ENCODE measurements around the gene DSPP. TPM values are rescaled to one million over a fixed set of nuclear protein-coding genes. Genes with fewer than 3 reads are reported as not detected.

Gene DSPP
- total RNA-seq, 1 experiment from 2014 or later = not detected

DNA sequence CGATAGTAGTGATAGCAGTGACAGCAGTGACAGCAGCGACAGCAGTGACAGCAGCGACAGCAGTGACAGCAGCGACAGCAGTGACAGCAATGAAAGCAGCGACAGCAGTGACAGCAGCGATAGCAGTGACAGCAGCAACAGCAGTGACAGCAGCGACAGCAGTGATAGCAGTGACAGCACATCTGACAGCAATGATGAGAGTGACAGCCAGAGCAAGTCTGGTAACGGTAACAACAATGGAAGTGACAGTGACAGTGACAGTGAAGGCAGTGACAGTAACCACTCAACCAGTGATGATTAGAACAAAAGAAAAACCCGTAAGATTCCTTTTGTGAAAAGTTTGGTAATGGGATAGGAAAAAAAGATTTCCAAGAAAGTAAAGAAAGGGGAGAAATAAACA lies 7.9 kb downstream of the DSPP start:
- DNase-seq (ENCODE audit: low read depth, low spot score) = no peak
- in situ Hi-C loops (cut with HindIII; ENCODE audit: low pct_unique_long_range_greater_than_20kb, low sequenced_read_pairs) = no loop called here

DNA sequence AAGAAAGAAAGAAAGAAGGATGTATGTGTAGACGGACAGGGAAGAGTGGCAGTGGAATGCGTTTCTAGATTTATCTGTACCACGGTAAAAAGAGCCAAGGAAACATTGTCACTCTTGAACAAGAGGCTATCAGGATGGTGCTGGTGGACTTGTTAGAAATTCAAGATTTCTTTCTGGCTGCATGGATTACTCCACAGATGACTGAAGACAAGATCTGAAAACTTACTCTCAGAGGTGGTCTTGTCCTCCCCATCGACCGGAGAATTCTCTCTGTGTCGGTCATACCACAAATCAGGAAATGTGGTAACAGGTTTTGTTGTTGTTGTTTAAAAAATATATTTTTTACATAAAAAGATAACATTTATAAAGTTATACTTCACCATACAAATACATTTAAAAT lies 11.8 kb downstream of the DSPP start:
- DNase-seq (ENCODE audit: low read depth, low spot score) = no peak
- in situ Hi-C loops (cut with HindIII; ENCODE audit: low pct_unique_long_range_greater_than_20kb, low sequenced_read_pairs) = no loop called here

- DNase-seq (ENCODE audit: low read depth, low spot score) = no peak
- in situ Hi-C loops (cut with HindIII; ENCODE audit: low pct_unique_long_range_greater_than_20kb, low sequenced_read_pairs) = no loop called here
Observed at GRCh38 chr4:87620491-87620890, 12.2 kb downstream of the DSPP start.

- no peak for DNase-seq (ENCODE audit: low read depth, low spot score)
- in situ Hi-C loops (cut with HindIII; ENCODE audit: low pct_unique_long_range_greater_than_20kb, low sequenced_read_pairs) = no loop called here
Observed at GRCh38 chr4:87622303-87622702, 14.0 kb downstream of the DSPP start.

GRCh38 chr4:87624698-87625097 lies 16.4 kb downstream of the DSPP start:
- in situ Hi-C loops (cut with HindIII; ENCODE audit: low pct_unique_long_range_greater_than_20kb, low sequenced_read_pairs) = no loop called here

GRCh38 chr4:87631668-87632067 lies 23.3 kb downstream of the DSPP start:
- no peak for DNase-seq (ENCODE audit: low read depth, low spot score)
- in situ Hi-C loops (cut with HindIII; ENCODE audit: low pct_unique_long_range_greater_than_20kb, low sequenced_read_pairs) = no loop called here

More at GRCh38 chr4:87624698-87625097, 16.4 kb downstream of the DSPP start:
- no peak for DNase-seq (ENCODE audit: low read depth, low spot score)

DNA sequence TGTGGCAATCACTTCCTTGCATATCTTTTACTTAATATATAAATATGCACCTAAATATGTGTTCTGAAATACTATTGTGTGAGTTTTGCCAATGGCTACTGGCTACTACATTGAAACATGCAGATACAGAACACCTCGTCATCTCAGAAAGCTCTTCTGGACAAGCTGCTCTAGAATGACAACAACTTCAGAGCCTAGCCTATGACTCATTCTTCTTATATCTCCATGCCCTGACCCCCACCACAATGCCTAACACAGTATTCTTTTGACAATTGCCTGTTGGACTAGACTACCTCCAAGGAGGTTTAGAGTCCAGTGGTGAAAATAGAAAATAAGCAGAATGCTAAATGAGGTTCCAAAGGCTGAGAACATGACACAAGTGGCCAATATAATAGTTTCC lies 24.1 kb downstream of the DSPP start:
- DNase-seq (ENCODE audit: low read depth, low spot score) = no peak
- in situ Hi-C loops (cut with HindIII; ENCODE audit: low pct_unique_long_range_greater_than_20kb, low sequenced_read_pairs) = no loop called here

GRCh38 chr4:87633243-87633642 lies 24.9 kb downstream of the DSPP start:
- in situ Hi-C loops (cut with HindIII; ENCODE audit: low pct_unique_long_range_greater_than_20kb, low sequenced_read_pairs) = no loop called here
- no peak for DNase-seq (ENCODE audit: low read depth, low spot score)

- in situ Hi-C loops (cut with HindIII; ENCODE audit: low pct_unique_long_range_greater_than_20kb, low sequenced_read_pairs) = no loop called here
- DNase-seq (ENCODE audit: low read depth, low spot score) = no peak
Observed at GRCh38 chr4:87644286-87644685, 36.0 kb downstream of the DSPP start.

DNA sequence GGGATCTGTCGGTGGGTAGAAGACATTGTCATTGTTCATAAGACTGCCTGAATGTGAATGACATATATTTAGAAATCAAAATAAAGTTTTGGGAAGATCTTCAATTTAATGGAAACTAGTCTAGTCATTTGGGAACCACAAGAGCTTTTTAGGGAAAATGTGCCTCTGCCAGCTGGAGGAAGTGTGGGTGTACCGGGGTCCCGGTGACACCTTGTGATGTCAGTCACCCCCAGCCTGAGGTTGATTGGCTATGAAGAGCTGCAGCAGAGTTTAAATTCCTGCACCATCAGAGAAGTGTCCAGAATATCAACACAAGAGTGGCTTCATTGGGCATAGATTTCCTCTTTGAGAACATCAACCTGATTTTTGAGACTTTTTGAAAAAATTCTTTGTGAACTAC lies 41.7 kb downstream of the DSPP start, which contains the start of gene DMP1:
Gene DMP1, plus strand, starts transcription at position 301 of the 400 bp plus-strand sequence. CDS start 6,213 bp downstream, outside the sequence.
- no peak for DNase-seq (ENCODE audit: low read depth, low spot score)
- in situ Hi-C loops (cut with HindIII; ENCODE audit: low pct_unique_long_range_greater_than_20kb, low sequenced_read_pairs) = no loop called here

- no peak for DNase-seq (ENCODE audit: low read depth, low spot score)
- in situ Hi-C loops (cut with HindIII; ENCODE audit: low pct_unique_long_range_greater_than_20kb, low sequenced_read_pairs) = no loop called here
Observed at GRCh38 chr4:87650938-87651337, 42.6 kb downstream of the DSPP start.

- no peak for DNase-seq (ENCODE audit: low read depth, low spot score)
- in situ Hi-C loops (cut with HindIII; ENCODE audit: low pct_unique_long_range_greater_than_20kb, low sequenced_read_pairs) = no loop called here
Observed at GRCh38 chr4:87651941-87652340, 43.6 kb downstream of the DSPP start.

GRCh38 chr4:87654487-87655044 lies 46.2 kb downstream of the DSPP start:
- in situ Hi-C loops (cut with HindIII; ENCODE audit: low pct_unique_long_range_greater_than_20kb, low sequenced_read_pairs) = no loop called here

DNA sequence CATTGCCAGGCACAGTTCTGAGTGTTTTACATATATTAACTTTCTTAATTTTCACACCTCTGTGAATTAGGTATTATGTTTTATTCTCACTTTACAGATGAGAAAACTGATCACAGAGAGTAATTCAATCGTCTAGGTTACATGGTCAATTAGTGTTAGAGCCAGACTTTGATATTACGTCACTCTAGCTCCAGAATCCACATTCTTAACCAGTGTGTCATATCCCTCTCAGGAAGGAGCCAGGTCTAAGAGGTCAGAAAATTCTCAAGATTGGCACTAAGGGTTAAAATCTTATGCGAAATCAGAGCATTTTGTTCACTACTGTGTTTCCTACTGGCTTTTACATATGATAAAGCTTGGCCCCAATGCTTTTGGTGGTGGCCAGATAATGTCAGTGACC lies 49.2 kb downstream of the DSPP start:
- in situ Hi-C loops (cut with HindIII; ENCODE audit: low pct_unique_long_range_greater_than_20kb, low sequenced_read_pairs) = no loop called here
- DNase-seq (ENCODE audit: low read depth, low spot score) = no peak

More at GRCh38 chr4:87654487-87655044, 46.2 kb downstream of the DSPP start:
- DNase-seq (ENCODE audit: low read depth, low spot score) = no peak

GRCh38 chr4:87659247-87659931 lies 51.1 kb downstream of the DSPP start:
- DNase-seq (ENCODE audit: low read depth, low spot score) = no peak
- in situ Hi-C loops (cut with HindIII; ENCODE audit: low pct_unique_long_range_greater_than_20kb, low sequenced_read_pairs) = no loop called here

DNA sequence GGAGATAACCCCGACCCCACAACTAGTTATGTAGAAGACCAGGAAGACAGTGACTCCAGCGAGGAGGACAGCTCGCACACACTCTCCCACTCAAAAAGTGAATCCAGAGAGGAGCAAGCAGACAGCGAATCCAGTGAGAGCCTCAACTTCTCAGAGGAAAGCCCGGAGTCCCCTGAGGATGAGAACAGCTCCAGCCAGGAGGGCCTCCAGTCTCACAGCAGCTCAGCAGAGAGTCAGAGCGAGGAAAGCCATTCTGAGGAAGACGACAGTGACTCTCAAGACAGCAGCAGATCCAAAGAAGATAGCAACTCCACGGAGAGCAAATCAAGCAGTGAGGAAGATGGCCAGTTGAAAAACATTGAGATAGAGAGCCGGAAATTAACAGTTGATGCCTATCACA lies 54.5 kb downstream of the DSPP start:
- in situ Hi-C loops (cut with HindIII; ENCODE audit: low pct_unique_long_range_greater_than_20kb, low sequenced_read_pairs) = no loop called here
- DNase-seq (ENCODE audit: low read depth, low spot score) = no peak
